Pancreas (tissue), 10 donors: ENCODE results near the gene TEC. TPM values are rescaled to one million over a fixed set of nuclear protein-coding genes. Genes with fewer than 3 reads are reported as not detected.

ENCODE experiments used
- ATAC-seq, 4 donors: fragments of 200-7000 bp; cut with Tn5 transposase; one replicate each; pipeline versions ENCODE4 v1.8.0 to v1.9.1; 2020; ENCODE audit warnings: mild to moderate bottlenecking in 4 of 4, moderate library complexity in 4 of 4
- DNase-seq, 6 donors: peaks; one replicate each; pipeline ENCODE4 v3.0.0-alpha.2; 2020
- FAIRE-seq: peaks from 2 replicates; lab custom pipeline; 2012; peaks lifted over from hg19 to GRCh38; lab: Jason Lieb, UNC
- H3K27ac ChIP-seq, 4 donors: fragments of 200-600 bp; sonication (generic); 1 replicate in 3 of 4; 2 replicates in 1 of 4; pipeline versions ENCODE4 v1.5.0 to v1.8.0; 2020
- H3K27me3 ChIP-seq, 4 donors: fragments of 200-600 bp; one replicate each; pipeline ENCODE4 v1.8.0; 2021
- H3K36me3 ChIP-seq, 3 donors: fragments of 200-600 bp; sonication (generic) in 1 of 3; one replicate each; pipeline versions ENCODE4 v1.5.0 to v1.8.0; 2020 to 2021
- H3K4me1 ChIP-seq, 3 donors: fragments of 200-600 bp; one replicate each; pipeline ENCODE4 v1.8.0; 2021
- H3K4me3 ChIP-seq, 4 donors: fragments of 200-600 bp; sonication (generic) in 2 of 4; one replicate each; pipeline versions ENCODE4 v1.5.0 to v1.8.0; 2020 to 2021
- H3K9me3 ChIP-seq, 4 donors: fragments of 200-600 bp; one replicate each; pipeline ENCODE4 v1.8.0; 2021
- CTCF ChIP-seq, 4 donors: fragments of 200-600 bp; sonication (generic) in 3 of 4; IDR thresholded peaks; one replicate each; pipeline versions ENCODE4 v1.5.0 to v1.8.0; 2021; ENCODE audit warnings: antibody characterized with exemption in 4 of 4
- WGBS, 2 donors: extraction: QIAGEN DNeasy Blood & Tissue Kit; methylation state at CpG; one replicate each; pipeline ENCODE4 v1.1.7; 2013; 5-methylcytosine and 5-hydroxymethylcytosine counted together
- intact Hi-C, 3 donors: fragments of 100-400 bp; cut with DNase I; formaldehyde crosslinking; loops; one replicate each; pipeline versions ENCODE4 v1.11.1 to v1.14.2; 2022
- polyA plus RNA-seq, 2 donors: library from polyadenylated mRNA; stranded (reverse); fragments of 200-250 nt; gene quantifications; one replicate each; pipeline ENCODE4 v1.2.3, GENCODE V29; 2013
- total RNA-seq, 6 donors: library from RNA; stranded (reverse); fragmentation: NEBNext Ultra II Directional in 4 of 6; extraction: Animal tissue kit (Norgen Biotek cat#: 25700) in 4 of 6; gene quantifications; one replicate each; pipeline versions ENCODE4 v1.2.1 to v1.2.4, GENCODE V29; 2021 to 2023
- donor health status: healthy with polysubstance abuse.
- donor health status: DM: no; HTN: no; CAD: no; lungs with moderate emphysema.
- donor health status: DM: no; HTN: no; CAD: no.
- donor health status: control.
- donor health status: control.
- donor health status: Bipolar disorder and iron deficiency.
- donor health status: DM: yes; HTN: yes; CAD: no.
- donor health status: DM: no; HTN: no; CAD: no.
- donor health status: DM: no; HTN: no; CAD: no.
- donor health status: DM: yes; HTN: yes; CAD: no.

TEC gene
- total and polyA plus RNA-seq, 8 donors, result 0.49 to 3.0 (median 0.97) TPM

- H3K27ac ChIP-seq, result no peak overlapping the region
- ATAC-seq, result no peak
These were observed 7.2 kb downstream of the TEC start for GRCh38 chr4:48262484-48262883.

GRCh38 chr4:48261281-48261680 is 8.4 kb downstream of the TEC start:
- FAIRE-seq (no peak), ATAC-seq (no peak), DNase-seq (no peak)
- H3K4me1 ChIP-seq, result no peaks in the 10 kb centered on the region
- no peak for TF ChIP-seq CTCF (IDR thresholded peaks at IDR 0.05)
- 77% methylated on average over 1 of the region's 1 CpG for WGBS, 2 donors
- no peak overlapping the region for H3K4me3 ChIP-seq
- H3K27ac ChIP-seq, result no peak overlapping the region
- H3K36me3 ChIP-seq, result no peaks in the 10 kb centered on the region
- no peaks in the 10 kb centered on the region for H3K27me3 ChIP-seq
- H3K9me3 ChIP-seq, result no peaks in the 10 kb centered on the region
- intact Hi-C loops, result no loop called here

More at GRCh38 chr4:48262484-48262883, 7.2 kb downstream of the TEC start:
- FAIRE-seq, result no peak
- 68 to 87% methylated on average over 2 of the region's 2 CpGs for WGBS, 2 donors
- no peak for TF ChIP-seq CTCF (IDR thresholded peaks at IDR 0.05)
- Histone ChIP-seq H3K27me3 (no peaks in the 10 kb centered on the region), H3K36me3 (no peaks in the 10 kb centered on the region), H3K4me3 (no peak overlapping the region), H3K9me3 (no peaks in the 10 kb centered on the region), H3K4me1 (no peaks in the 10 kb centered on the region)
- intact Hi-C loops, result no loop called here
- DNase-seq, result no peak

- H3K27ac ChIP-seq, result no peak overlapping the region
- no peaks in the 10 kb centered on the region for H3K27me3 ChIP-seq
- H3K9me3 ChIP-seq, result no peaks in the 10 kb centered on the region
- H3K36me3 ChIP-seq, result no peaks in the 10 kb centered on the region
- 81 to 89% methylated on average over 1 of the region's 1 CpG for WGBS, 2 donors
- no peak for ATAC-seq
- intact Hi-C loops, result no loop called here
- no peak for FAIRE-seq
- TF ChIP-seq CTCF (IDR thresholded peaks at IDR 0.05), result no peak
- no peaks in the 10 kb centered on the region for H3K4me1 ChIP-seq
- H3K4me3 ChIP-seq, result no peak overlapping the region
- DNase-seq, result no peak
These were observed 9.9 kb downstream of the TEC start for GRCh38 chr4:48259748-48260147.

- 87 to 93% methylated on average over 3 of the region's 3 CpGs for WGBS, 2 donors
- H3K4me1 ChIP-seq, result peaks cover 0 to 3% (median 0%) of the 10 kb centered on the region in 3 donors
- FAIRE-seq (no peak), ATAC-seq (no peak), DNase-seq (no peak)
- intact Hi-C loops, result no loop called here
- no peak for TF ChIP-seq CTCF (IDR thresholded peaks at IDR 0.05)
- no peaks in the 10 kb centered on the region for H3K9me3 ChIP-seq
- H3K27me3 ChIP-seq, result no peaks in the 10 kb centered on the region
- no peaks in the 10 kb centered on the region for H3K36me3 ChIP-seq
- no peak overlapping the region for H3K27ac ChIP-seq
- no peak overlapping the region for H3K4me3 ChIP-seq
These were observed 10.7 kb downstream of the TEC start for GRCh38 chr4:48258845-48259397.

GRCh38 chr4:48255959-48256342 is 13.7 kb downstream of the TEC start:
- intact Hi-C loops, result no loop called here
- Histone ChIP-seq H3K27ac (no peak overlapping the region), H3K36me3 (no peaks in the 10 kb centered on the region), H3K9me3 (no peaks in the 10 kb centered on the region), H3K4me3 (no peak overlapping the region), H3K4me1 (peaks cover 0 to 4% (median 0%) of the 10 kb centered on the region in 3 donors), H3K27me3 (no peaks in the 10 kb centered on the region)
- FAIRE-seq, result no peak
- DNase-seq, result no peak
- 98 to 100% methylated on average over 4 of the region's 4 CpGs for WGBS, 2 donors
- no peak for TF ChIP-seq CTCF (IDR thresholded peaks at IDR 0.05)
- ATAC-seq, result no peak
